ENCODE results near the gene TCL1B.
"Not testable (repeated sequence)": the region's sequence is repeated elsewhere in the genome, so short reads cannot be mapped to it uniquely, and the experiment has no call there.

Gene TCL1B

GRCh38 chr14:95703341-95703740 is 17.1 kb downstream of the TCL1B start:
- DNase-seq (ENCODE audit: low spot score) = no peak

DNA sequence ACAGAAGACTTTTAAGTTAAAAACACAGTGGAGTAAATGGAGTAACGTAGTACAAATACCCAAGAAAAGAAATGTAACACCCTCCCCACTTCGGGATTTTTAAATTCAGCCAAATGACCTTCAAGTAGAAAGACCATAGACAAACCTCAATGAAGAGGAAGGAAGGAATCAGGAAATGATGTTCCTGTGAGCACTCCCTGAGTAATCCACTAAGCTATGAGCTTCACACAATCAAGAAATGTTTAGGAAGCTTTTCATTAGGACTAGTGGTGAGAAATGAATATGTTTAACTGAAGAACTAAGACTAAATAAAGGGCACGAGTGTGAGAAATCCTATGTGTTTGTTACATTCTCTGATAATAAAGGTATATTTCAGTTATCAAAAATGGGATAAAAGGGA is 17.6 kb downstream of the TCL1B start:
- DNase-seq (ENCODE audit: low spot score) = no peak

GRCh38 chr14:95705518-95705917 is 19.3 kb downstream of the TCL1B start:
- no peak for DNase-seq (ENCODE audit: low spot score)

- no peak for DNase-seq (ENCODE audit: low spot score)
Observed at GRCh38 chr14:95707327-95707726, 21.1 kb downstream of the TCL1B start.

DNA sequence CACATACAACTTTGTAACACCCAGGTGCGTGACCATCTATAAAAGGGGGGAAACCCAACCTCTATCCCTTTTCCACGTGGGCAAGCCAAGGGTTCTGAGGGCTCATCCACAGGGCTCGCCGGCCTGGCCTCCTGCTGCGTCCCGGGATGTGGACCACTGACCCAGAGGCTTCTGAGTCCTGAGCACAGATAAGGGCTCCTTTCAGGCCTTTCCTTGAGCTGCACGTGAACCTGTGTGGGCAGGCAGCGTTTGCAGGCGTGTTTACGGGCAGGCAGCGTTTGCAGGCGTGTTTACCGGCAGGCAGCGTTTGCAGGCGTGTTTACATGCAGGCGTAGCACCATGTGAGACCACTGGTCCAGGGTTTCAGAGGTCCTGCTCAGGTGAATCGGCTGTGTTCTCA is 23.9 kb downstream of the TCL1B start:
- no peak for DNase-seq (ENCODE audit: low spot score)

- DNase-seq (ENCODE audit: low spot score) = no peak
Observed at GRCh38 chr14:95711476-95712176, 25.4 kb downstream of the TCL1B start.

GRCh38 chr14:95712398-95712797 is 26.2 kb downstream of the TCL1B start:
- no peak for DNase-seq (ENCODE audit: low spot score)

- no peak for DNase-seq (ENCODE audit: low spot score)
Observed at GRCh38 chr14:95713596-95714371, 27.6 kb downstream of the TCL1B start, which contains the start of gene TCL1A. TSS of gene TCL1A (minus strand) at chr14:95714125. CDS start at chr14:95714066, 59 bp downstream.

DNA sequence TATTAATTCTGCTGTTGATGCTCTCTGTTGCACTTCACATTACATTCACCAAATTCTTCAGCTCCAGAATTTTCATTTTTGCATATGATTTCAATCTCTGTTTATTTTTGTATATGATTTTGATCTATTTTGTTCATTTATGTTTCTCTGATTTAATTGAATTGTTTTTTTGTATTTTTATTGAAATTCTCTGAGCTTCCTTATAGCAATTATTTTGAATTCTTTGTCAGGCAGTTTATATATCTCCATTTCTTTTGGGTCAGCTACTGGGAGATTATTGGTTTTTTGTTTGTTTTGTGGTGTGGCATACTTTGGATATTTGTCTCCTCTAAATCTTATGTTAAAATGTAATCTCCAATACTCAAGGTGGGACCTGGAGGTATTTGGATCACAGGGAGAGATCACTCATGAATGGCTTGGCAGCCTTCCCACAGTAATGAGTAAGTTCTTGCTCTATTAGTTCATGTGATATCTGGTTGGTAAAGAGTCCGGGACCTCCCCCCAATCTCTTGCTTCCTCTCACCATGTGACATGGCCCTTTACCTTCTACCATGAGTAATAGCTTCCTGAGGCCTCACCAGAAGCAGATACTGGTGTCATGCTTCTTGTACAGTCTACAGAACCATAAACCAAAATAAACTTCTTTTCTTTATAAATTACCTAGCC is 36.4 kb downstream of the TCL1B start:
- no peak for DNase-seq (ENCODE audit: low spot score)

- no peak for DNase-seq (ENCODE audit: low spot score)
Observed at GRCh38 chr14:95725685-95726336, 39.6 kb downstream of the TCL1B start.

- no peak for DNase-seq (ENCODE audit: low spot score)
Observed at GRCh38 chr14:95727056-95727700, 41.0 kb downstream of the TCL1B start.

DNA sequence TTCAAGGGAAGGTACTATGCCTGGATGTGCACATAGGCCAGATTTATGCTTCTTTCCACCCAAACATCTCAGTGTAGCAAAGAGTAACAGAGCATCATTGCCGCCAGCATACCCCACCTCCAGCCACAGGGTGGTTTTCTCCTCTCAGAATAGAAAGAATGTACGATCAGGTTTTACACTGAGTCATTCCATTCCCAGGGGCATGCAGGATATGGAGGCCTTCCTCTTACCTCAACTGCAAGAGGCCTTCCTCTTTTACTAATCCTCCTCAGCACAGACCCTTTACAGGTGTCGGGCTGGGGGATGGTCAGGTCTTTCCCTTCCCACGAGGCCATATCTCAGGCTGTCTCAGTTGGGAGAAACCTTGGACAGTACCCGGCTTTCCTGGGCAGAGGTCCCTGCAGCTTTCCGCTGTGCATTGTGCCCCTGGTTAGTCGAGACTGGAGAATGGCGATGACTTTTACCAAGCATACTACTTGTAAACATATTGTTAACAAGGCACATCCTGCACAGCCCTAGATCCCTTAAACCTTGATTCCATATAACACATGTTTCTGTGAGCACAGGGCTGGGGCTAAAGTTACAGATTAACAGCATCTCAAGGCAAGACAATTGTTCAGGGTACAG is 43.3 kb downstream of the TCL1B start:
- DNase-seq (ENCODE audit: low spot score) = not testable (repeated sequence)

DNA sequence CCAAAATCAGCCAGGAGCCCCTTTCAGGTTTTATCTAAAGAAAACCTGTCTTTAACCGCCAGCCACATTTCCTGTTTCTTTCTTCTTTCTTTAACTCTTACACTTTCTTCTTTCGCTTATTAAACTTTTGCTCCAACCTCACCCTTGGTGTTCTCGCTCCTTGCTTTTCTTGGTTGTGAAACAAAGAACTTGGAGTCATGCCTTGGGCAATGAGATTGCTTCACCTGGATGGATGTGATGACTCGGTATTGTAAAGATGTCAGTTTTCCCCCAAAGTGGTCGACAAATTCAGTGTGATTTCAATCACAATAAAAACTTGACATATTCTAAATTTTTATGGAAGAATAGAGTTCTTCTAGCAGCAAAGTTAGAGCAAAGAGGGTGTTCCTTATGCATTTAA is 43.9 kb downstream of the TCL1B start:
- DNase-seq (ENCODE audit: low spot score) = no peak

DNA sequence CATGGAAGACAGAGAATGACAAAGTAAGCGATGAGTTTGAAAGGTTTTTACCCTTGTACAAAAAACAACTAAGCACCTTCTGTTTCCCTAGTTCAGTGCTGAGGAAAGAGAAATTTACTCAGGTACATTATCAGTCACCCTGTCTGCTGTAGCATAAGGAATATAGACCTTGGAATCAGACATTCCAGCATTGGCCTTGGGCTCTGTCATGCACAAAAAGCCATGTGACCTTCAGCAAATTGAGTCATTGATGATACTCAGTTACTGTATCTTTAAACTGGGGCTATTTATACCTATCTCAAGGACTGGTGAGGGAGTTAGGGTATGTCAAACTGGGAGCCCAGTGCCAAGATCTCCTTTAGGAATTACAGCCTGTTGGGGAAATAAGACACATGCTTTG is 47.0 kb downstream of the TCL1B start:
- no peak for DNase-seq (ENCODE audit: low spot score)

DNA sequence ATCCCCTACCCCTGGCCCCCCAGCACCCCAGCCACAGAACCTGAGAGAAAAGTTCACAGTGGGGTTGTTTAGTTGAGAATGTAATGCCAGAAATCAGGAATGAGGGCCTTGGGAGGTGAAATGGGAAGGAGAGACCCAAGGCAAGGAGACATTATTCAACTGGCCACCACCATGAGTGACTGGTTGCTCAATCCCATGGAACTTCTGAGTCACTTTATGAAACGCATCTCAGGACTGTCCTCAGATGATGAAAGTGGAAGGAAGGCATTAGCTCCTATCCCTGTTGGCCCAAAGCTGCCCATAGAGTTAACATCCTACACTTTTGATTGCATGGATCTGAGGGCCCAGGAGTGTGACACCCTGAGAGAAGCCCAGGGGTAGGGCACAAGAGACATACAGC is 53.1 kb downstream of the TCL1B start:
- no peak for DNase-seq (ENCODE audit: low spot score)

- no peak for DNase-seq (ENCODE audit: low spot score)
Observed at GRCh38 chr14:95741038-95741490, 54.8 kb downstream of the TCL1B start.

DNA sequence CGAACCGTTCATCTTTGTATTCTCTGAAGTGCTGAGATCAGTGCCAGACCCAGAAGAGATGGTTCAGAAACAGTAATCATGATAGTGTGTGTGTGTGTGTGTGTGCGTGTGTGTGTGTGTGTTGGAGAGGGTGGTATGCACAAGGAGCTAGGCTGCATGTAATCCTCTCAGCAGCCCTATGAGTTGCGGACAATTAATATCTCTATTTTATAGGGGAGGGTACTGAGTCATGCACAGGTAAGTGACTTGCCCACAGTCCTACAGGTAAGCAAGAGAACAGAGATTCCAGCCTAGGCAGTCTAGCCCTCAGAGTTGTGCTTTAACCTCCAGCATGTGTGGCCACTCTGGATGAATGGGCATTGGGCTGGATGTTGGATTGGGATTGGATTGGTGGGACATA is 55.6 kb downstream of the TCL1B start:
- no peak for DNase-seq (ENCODE audit: low spot score)

Data from AG20443 (cell line).